ENCODE results near the gene VIT. TPM values are rescaled to one million over a fixed set of nuclear protein-coding genes. Genes with fewer than 3 reads are reported as not detected.

Gene VIT, protein sequence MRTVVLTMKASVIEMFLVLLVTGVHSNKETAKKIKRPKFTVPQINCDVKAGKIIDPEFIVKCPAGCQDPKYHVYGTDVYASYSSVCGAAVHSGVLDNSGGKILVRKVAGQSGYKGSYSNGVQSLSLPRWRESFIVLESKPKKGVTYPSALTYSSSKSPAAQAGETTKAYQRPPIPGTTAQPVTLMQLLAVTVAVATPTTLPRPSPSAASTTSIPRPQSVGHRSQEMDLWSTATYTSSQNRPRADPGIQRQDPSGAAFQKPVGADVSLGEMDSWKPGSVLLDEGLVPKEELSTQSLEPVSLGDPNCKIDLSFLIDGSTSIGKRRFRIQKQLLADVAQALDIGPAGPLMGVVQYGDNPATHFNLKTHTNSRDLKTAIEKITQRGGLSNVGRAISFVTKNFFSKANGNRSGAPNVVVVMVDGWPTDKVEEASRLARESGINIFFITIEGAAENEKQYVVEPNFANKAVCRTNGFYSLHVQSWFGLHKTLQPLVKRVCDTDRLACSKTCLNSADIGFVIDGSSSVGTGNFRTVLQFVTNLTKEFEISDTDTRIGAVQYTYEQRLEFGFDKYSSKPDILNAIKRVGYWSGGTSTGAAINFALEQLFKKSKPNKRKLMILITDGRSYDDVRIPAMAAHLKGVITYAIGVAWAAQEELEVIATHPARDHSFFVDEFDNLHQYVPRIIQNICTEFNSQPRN
- 4.5 TPM for polyA plus RNA-seq (ENCODE audit: insufficient read length)

DNA sequence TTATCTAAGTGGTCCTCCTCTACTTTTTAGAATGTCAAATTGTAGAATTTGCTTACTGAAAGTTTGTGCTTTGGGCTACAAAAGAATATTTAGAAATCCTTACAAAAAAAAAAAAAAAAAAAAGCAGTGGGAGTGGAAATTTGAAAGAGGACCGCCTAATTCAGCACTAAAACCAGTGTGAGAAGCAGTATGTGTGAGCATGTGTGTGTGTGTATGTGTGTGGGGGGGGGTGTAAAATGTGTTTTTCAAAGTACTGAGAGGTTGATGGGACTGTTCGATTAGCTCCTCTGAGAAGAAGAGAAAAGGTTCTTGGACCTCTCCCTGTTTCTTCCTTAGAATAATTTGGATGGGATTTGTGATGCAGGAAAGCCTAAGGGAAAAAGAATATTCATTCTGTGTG is at the start of gene VIT:
Gene VIT, plus strand, starts transcription at position 175 of the 400 bp plus-strand sequence. CDS start 19,664 bp downstream, outside the sequence.
- DNase-seq (ENCODE audit: low read depth) = no peak

DNA sequence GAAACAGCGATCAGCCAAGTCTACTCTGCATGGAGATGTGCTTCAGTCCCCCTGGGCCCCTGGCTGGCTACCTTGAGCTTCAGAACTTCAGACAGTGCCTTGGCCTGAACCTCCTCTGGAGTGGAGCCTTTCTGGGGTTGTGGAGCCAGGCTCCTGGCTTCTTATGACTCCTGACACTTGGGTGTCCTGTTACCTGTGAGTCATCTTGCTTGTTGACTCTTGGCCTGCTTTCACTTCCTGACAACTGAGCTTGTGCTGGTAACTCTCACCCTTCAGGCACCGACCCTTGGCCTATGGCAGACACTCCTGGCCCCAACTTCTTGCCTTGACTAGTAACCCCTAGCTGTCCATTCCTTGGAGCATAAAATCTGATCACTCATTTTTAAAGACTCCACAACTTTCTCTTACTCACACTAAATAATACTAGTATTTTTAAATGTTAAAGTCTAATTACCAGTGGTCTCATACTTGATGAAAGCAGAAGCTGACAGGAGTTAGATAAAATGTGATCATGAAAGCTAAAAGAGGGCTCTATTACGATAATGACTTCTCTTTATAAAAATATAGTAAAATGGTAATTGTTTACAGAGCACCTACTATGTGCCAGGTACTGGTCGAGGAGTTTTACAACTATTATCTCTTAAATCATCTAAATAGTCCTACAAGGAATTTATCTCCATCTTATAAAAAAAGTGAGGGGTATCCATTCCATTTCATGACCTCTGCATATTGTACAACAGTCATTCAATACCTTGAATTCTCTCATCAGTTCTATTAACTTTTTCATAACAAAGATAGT is 46.3 kb upstream of the VIT start:
- no peak for DNase-seq (ENCODE audit: low read depth)

DNA sequence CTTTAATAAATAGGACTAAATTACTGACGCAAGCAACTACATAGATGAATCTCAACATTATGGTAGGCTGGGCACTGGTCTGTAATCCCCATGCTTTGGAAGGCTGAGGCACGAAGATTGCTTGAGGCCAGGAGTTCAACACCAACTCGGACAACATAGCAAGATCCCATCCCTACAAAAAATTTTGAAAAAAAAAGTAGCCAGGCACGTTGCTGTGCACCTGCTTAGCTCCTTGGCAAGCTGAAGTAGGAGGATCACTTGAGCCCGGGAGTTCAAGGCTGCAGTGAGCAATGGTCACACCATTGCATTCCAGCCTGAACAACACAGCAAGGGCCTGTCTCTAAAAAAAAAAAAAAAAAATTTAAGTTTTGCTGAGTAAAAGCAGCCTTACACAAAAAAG is 43.4 kb upstream of the VIT start:
- no peak for DNase-seq (ENCODE audit: low read depth)

DNA sequence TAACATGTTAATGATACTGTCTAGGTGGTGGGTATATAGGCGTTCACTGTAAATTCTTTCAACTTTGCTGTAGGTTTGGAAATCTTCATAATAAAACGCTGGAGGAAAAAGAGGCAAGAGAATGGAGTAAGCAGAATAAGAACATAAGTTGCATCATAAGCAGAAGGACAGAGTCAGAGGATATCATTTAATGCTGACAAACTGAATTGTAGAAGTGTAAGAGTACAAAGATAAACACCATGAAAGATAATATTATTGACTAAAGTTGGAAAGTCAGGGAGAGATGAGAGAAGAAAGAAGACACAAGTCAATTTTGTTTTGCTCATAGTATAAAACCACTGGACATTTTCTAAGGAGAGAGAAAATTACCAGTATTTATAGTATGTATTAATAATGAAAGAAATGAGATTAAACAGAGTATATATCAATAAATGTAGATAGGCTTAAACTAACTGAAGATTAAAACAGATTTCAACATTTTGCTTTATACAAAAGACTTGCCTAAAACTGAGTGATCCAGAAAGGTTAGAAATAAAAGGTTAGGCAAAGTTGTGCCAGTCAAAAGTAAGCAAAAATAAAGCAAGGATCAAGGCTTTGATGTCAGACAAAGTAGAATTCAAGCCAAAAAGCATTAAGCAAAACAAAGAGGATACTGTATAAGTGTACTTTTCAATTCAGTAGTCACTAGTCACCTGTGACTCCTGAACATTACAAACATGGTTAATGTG is 42.4 kb upstream of the VIT start:
- no peak for DNase-seq (ENCODE audit: low read depth)

DNA sequence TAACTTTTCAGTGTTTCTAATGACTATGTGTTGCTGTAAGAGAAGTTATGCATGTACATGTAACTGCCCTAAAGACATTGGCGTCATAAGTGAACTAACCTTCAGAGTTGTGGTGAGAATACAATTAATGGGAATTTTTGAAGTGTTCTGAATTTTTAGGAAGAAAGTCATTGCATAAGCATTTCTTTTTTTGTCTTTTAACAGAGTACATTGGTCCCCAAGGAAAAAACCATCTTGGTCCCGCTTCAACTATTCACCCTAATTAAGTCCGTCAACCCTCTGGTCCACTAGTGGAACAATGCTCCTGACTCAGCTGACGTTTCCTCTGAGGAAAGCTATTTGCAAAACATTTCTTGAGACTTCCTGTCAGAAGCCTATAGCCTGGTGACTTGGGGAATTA is 41.1 kb upstream of the VIT start:
- DNase-seq (ENCODE audit: low read depth) = no peak

DNA sequence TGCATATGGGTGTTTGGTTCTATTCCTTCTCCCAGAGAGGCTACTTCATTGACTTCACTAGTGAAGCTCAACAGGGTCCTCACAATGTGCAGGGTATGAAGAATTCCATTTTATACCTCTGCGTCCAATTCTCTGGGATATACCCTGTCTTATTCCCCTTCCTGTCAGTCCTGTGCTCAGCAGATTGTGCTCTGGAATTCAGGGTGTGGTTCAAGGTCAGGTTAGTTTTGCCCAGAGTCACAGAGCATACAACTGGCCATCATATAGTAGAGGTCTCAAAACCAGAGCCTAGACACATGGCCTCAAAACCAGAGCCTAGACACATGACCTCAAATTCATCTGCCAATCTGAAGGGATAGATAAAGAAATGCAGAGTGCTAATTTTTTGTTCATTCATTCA is 38.8 kb upstream of the VIT start:
- DNase-seq (ENCODE audit: low read depth) = no peak

DNA sequence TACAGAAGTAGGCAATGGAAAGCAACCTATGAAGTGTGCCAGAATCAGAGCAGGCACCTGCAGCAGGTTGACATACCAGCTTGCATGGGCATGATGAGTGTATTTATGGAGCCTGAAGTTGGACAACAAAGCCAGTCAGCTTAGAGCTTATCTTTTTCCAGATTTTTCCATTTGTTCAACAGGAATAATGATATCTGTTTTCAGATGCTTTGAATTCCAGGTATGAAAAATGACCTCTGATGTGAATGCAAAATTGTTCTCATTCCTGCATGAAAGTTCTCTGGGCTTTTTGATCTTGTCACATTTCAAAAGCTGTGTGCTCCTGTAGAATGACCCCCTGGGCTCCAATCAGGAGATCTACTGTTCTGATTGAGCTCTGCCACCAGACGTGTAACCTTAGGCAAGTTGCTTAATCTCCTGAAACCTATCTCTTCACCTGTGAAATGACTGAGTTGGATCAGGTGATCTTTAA is 38.2 kb upstream of the VIT start:
- DNase-seq (ENCODE audit: low read depth) = no peak

DNA sequence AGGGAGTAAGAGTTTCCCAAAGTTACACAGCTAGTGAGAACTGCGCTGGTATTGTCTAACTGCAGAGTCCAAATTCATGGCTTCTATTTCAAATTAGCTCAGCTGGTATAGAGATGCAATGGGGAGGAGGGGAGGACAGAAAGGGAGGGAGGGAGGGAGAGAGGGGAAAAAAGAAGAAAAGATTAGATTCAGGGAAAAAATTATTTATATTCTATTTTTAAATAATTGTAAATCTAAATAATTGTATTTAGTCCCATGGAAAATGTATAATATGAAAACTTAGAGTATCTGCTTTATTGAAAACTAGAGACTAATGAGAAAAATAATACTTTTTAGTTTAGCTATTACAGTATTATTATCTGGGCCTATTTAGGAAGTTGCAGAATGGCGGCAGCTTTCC is 37.3 kb upstream of the VIT start:
- no peak for DNase-seq (ENCODE audit: low read depth)

DNA sequence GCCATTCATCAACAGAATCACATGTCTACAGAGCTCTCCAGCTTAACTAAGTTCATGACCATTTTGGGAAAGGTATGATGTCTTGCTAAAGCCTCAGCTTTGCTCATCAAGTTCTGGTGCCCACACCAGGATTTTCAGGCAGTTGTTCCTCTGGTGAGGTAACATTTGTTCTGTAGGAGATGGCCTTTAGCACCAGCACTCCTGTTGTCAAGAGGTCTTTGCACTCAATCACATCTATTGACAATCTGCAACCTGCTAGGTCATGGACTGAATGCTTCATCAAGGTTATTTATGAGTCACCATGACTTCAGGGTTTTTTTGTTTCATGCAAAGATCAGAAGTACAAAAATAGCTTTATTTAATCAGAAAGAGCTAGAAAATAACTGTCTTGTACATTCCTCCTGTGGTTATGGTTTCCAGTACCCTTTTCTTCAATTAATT is 36.6 kb upstream of the VIT start:
- no peak for DNase-seq (ENCODE audit: low read depth)

DNA sequence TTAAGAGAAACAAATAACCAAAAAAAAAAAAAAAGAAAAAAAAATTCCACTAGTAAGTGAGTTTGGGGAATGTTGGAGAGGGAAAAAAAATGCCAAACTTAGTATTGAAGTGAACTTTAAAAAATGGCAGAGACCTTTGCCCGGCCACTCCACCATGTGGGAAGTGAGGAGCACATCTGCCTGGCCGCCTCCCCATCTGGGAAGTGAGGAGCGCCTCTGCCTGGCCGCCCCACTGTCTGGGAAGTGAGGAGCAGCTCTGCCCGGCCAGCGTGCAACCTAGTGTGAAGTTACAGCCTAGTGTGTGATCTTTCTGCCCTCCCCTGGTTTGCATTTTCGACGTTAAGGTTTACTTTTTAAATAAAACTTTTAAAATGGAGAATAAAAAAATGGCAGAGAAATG is 33.9 kb upstream of the VIT start:
- no peak for DNase-seq (ENCODE audit: low read depth)

DNA sequence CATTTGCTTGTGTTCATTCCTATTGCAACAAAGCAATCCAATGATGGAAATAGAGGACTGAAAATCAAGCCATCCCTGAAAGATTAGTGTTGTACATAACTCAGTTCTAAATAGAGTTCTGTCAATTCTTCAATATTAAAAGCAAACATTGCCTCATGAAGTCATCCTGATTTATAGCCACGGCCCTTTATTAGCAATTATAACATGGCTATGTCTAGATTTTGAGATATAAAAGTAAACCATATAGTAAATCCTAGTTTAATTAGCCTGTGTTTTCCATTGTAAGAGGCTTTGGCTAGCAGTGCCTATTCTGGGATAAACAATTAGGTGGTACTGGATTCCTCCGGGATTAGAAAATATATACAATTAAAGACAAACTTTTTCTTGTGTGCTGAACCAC is 33.2 kb upstream of the VIT start:
- no peak for DNase-seq (ENCODE audit: low read depth)

DNA sequence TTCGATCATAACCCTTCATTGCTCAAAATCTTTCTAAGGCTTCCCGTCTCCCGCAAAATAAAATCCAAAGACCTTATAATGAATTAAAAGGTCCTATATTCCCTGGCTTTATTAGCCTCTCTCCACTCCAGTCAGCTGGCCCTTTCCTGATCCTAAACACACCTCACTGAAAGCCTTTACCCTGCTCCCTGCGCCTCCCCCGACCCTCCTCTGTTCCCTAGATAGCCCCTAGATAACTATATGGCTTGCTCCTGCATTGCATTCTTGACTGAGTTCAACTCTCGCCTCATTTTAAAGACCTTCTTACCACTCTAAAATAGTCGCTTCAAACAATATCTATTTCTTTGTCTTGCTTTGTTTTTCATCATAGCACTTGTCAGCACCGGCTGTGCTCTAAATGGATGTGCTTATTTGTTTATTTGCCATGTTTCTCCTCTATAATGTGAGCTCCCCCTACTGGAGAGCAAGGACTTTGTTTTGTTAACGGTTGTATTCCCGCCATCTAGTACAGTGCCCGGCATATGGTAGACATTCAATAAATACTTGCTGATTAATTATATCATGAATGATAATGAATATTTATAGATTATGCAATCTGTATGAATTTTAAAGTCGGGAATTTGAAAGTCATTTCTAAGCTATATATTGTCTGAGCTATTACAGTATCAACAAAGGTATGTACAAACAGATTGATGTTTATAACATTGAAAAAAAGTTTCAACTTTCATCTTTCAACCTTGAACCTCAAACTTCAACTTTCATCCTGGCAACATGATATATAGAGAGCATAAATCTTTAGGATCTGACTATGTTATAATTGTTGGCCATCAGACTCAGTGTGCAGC is 32.4 kb upstream of the VIT start:
- DNase-seq (ENCODE audit: low read depth) = peak; percentile 39

DNA sequence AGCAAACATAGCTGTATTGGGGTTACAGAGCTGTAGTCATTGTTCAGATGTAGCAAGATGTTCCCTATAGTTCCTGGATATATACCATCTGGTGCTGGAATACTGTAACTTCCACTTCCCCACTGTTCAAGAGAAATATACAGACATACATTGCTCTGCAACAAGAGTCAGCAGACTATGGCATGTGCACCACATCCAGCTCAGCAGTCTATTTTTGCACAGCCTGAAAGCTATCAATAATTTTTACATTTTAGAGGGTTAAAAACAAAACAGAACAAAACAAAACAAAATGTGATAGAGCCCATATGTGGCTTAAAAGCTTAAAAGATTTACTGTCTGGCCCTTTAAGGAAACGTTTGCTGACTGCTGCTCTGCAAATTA is 31.8 kb upstream of the VIT start:
- DNase-seq (ENCODE audit: low read depth) = no peak

DNA sequence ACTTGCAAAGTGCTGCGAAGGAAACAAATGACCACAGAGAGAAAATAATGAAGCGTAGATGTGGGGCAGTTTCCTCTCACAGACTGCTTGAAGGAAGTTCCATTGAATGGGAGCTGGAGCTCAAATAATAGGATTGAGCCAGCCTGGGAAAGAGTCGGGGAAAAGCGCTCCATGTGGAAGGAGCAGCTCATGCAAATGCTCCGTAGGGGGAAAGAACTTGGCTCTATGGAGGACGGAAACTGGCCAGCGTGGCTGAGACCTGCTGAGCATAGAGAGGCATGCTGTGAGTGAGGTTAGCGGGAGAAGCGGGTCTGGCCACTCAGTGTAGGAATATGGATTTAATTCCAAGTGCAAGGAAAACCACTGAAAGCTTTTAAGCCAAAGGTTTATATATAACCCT is 28.6 kb upstream of the VIT start:
- peak; percentile 26 for DNase-seq (ENCODE audit: low read depth)

DNA sequence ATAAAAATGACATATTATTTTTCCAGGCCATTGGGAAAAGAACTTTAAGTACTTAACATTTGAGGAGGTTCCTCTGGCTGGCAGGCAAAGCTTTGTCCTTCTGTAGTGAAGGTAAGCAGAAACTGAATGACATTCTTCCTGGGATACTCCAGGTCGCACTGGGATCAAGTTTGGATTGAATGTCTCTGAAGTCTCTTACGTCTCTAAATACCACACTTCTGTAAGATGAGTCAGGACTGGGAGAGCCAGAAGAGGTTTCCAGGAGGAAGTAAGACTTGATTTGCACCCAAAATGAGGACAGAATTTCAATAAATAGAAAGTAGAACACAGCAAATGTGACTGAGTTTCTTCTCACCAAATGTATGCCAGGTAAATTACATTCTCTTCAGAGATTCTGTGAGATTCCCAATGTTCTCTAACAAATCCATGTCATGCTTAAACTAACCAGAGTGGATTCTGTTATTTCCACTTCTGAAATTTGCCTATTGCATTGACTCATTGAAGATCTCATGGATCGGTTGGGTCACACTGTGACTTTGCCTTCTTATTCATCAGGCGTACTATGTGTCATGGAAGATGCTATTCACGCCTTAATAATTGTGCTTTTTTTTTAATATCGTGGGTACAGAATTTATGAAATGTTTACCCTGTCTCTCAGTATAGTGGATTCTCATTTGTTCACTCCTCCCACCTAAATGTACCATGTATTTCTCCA is 25.5 kb upstream of the VIT start:
- DNase-seq (ENCODE audit: low read depth) = no peak

DNA sequence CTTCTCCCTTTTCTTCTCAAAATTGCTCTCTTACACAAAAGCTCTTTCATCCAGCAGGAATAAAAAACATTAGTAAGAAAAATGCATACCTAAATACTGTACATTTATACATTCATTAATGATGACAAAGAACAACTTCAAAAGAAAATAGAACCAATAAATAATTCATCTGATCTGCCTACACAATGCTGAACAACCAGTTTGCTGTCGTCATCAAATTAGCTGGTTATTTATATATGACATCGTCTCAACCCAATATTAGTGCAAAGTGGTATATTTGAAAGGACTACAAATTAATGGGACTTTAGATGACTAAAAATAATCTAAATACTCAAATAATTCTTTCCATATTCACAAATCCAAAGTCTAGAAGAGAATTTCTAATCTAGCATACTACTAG is 24.8 kb upstream of the VIT start:
- DNase-seq (ENCODE audit: low read depth) = no peak

DNA sequence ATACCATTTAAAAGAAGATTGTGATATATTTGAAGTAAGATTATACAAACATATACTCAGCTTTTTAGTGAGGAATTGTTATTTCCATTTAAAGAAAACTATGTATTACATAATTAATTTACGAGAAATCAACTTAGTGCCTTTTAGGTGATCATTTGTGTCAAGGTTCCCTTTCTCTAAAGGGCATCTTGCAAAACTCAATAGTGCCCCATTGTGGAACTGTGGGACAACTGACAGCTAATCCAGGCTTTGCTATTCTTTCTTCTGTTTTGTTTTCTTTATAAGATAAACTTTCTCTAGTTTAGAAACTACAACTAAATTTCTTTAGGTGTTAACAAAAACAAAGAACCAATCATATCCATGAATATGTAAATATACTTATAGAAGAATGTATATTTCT is 24.3 kb upstream of the VIT start:
- no peak for DNase-seq (ENCODE audit: low read depth)

DNA sequence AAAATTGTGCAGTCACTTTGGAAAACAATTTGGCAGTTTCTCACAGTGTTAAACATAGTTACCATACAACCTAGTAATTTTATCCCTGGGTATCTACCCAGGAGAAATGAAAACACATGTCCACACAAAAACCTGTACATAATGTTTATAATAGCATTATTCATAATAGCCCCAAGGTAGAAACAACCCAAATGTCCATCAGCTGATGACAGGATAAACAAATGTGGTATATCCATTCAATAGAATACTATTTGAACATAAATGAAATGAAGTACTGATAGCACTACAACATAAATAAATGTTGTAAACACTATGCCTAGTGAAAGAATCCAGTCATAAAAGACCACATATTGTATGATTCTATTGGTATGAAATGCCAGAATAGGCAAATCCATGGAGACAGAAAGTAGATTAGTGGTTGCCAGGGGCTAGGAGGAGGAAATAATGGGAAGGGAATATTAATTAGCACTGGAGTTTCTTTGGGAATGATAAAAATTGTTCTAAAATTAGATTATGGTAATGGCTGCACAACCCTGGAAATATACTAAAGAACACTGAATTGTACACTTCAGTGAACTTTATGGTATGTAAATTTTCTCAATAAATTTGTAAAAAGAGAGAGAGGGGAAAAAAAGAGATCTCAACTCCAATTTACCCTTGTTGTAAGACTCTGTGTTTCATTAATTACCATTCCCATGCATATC is 20.8 kb upstream of the VIT start:
- DNase-seq (ENCODE audit: low read depth) = no peak

DNA sequence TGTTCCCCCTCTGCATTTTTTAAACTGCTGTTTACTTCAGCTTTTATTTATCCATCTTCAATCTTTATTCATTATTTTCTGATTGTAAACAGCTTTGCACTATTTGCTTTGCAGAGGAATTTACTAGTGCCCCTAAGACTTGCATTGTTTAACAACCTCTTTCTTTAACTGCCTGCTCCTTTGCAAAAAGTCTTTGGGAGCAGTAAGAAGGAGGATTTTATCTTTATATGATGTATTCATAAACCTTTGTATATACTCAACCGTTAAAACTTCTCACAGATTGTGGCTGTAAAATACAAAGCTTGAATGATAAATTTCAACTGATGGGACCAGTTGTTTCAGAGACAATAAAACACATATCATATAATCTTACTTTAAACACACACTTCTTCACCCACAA is 20.1 kb upstream of the VIT start:
- no peak for DNase-seq (ENCODE audit: low read depth)

All from forelimb muscle (tissue), 1 donor.